CD4-positive, alpha-beta T cell (primary cell): Measurements from ENCODE around the gene TMX2. TPM values are rescaled to one million over a fixed set of nuclear protein-coding genes. Genes with fewer than 3 reads are reported as not detected.
A peak's percentile ranks its signal among the peaks of the same experiment; 100 is the strongest.
"Not testable (repeated sequence)": the region's sequence is repeated elsewhere in the genome, so short reads cannot be mapped to it uniquely, and the experiment has no call there.

Experiments
- ATAC-seq: fragments of 200-7000 bp; cut with Tn5 transposase; one replicate; pipeline ENCODE4 v1.10.0; 2022; ENCODE audit warnings: mild to moderate bottlenecking; ENCODE audit not compliant: poor library complexity
- CTCF ChIA-PET: fragments of 350-600 bp; sonication (Branson Sonifier 250); formaldehyde crosslinking; loops from one replicate; lab custom pipeline; 2021; ENCODE audit warnings: antibody characterized with exemption, inconsistent platforms; lab: Charles Lee
- POLR2A ChIA-PET: fragments of 350-600 bp; sonication (Branson Sonifier 250); formaldehyde crosslinking; loops from one replicate; lab custom pipeline; 2021; ENCODE audit warnings: antibody characterized with exemption, inconsistent platforms; lab: Charles Lee
- DNase-seq, 14 experiments: peaks; one replicate each; pipeline ENCODE4 v3.0.0-alpha.2; 2013 to 2020; ENCODE audit warnings: mixed read lengths in 2 of 14
- H3K27ac ChIP-seq, 2 donors: one replicate each; pipeline versions ENCODE4 v1.5.1 to v1.7.0; 2013; ENCODE audit warnings: low read length in 2 of 2, low read depth in 1 of 2, mild to moderate bottlenecking in 1 of 2
- H3K27me3 ChIP-seq, 2 experiments: 1 replicate in 1 of 2; 2 replicates in 1 of 2; pipeline versions ENCODE4 v1.6.1 to v1.7.0; 2013; ENCODE audit warnings: low read length in 2 of 2, control low read depth in 1 of 2, mild to moderate bottlenecking in 1 of 2, moderate library complexity in 1 of 2; ENCODE audit not compliant: insufficient read depth in 2 of 2, control insufficient read depth in 1 of 2
- H3K36me3 ChIP-seq: one replicate; pipeline ENCODE4 v1.6.1; 2013; ENCODE audit warnings: low read length, control low read depth; ENCODE audit not compliant: insufficient read depth
- H3K4me1 ChIP-seq: one replicate; pipeline ENCODE4 v1.6.1; 2013; ENCODE audit warnings: low read length, control low read depth; ENCODE audit not compliant: insufficient read depth
- H3K4me3 ChIP-seq: one replicate; pipeline ENCODE4 v1.5.1; 2013; ENCODE audit warnings: mild to moderate bottlenecking, low read length, moderate library complexity
- H3K9me3 ChIP-seq, 2 experiments: 1 replicate in 1 of 2; 2 replicates in 1 of 2; pipeline versions ENCODE4 v1.6.1 to v1.7.0; 2013; ENCODE audit warnings: low read length in 2 of 2, mild to moderate bottlenecking in 2 of 2, control low read depth in 1 of 2, moderate library complexity in 1 of 2; ENCODE audit not compliant: control insufficient read depth in 1 of 2, insufficient read depth in 1 of 2
- H3K27ac Mint-ChIP-seq: one replicate; pipeline ENCODE4 v1.8.0; 2020; ENCODE audit warnings: mixed read lengths
- H3K27me3 Mint-ChIP-seq: one replicate; pipeline ENCODE4 v1.8.0; 2021; ENCODE audit warnings: mixed read lengths
- H3K36me3 Mint-ChIP-seq: one replicate; pipeline ENCODE4 v1.8.0; 2021; ENCODE audit warnings: low read depth, mixed read lengths
- H3K4me1 Mint-ChIP-seq: one replicate; pipeline ENCODE4 v1.8.0; 2021; ENCODE audit warnings: low read depth, mixed read lengths
- H3K4me3 Mint-ChIP-seq: one replicate; pipeline ENCODE4 v1.8.0; 2020; ENCODE audit warnings: mild to moderate bottlenecking, mixed read lengths
- H3K9me3 Mint-ChIP-seq: one replicate; pipeline ENCODE4 v1.8.0; 2020; ENCODE audit warnings: mixed read lengths
- intact Hi-C, 2 experiments: fragments of 100-400 bp; cut with DNase I in 1 of 2; cut with micrococcal nuclease in 1 of 2; formaldehyde crosslinking; loops; one replicate each; pipeline versions ENCODE4 v1.15.1 to v1.9.0; 2023 to 2025; cut with DNase I, micrococcal nuclease
- total RNA-seq, 174 experiments: library from RNA in 2 of 174; stranded (reverse) in 2 of 174; gene quantifications; one replicate each; pipeline ENCODE4 v1.2.3 and lab custom pipeline; 2021 to 2026
- TF ChIP-seq, protein P1 (sequence below): fragments of 200-600 bp; IDR thresholded peaks from one replicate; pipeline ENCODE4 v1.8.0; 2022; ENCODE audit warnings: antibody characterized with exemption, mild to moderate bottlenecking

The TMX2 gene
- total RNA-seq, 2 experiments from 2014 or later = 30.0 to 30.5 TPM

DNA sequence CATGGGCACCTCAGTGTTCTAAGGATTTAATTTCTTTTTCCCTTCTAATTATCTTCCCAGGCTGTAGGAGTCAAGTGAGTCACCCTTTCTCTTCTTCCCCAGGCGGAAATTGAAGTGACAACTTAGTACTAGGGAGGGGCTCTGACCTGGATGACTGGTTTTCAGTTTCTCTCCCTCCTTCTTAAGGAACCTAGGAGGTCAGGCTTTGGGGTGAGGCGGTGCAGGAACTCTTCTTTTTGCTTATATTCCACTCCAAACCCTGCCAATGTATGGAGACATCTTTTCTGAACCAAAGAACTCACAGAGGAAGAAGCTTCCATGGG lies 31.9 kb upstream of the TMX2 start:
- Mint-ChIP-seq H3K27ac (peak overlapping the region; percentile 70), H3K36me3 (peaks cover 76% of the 10 kb centered on the region), H3K9me3 (no peaks in the 10 kb centered on the region), H3K27me3 (no peaks in the 10 kb centered on the region), H3K4me1 (peaks cover 53% of the 10 kb centered on the region), H3K4me3 (no peak overlapping the region)
- Histone ChIP-seq H3K4me1 (peaks cover 30% of the 10 kb centered on the region), H3K9me3 (no peaks in the 10 kb centered on the region), H3K36me3 (peaks cover 78% of the 10 kb centered on the region), H3K27me3 (no peaks in the 10 kb centered on the region), H3K27ac (peak overlapping the region in 1 of 2 donors; percentile 18), H3K4me3 (no peak overlapping the region)
- TF ChIP-seq, protein P1, sequence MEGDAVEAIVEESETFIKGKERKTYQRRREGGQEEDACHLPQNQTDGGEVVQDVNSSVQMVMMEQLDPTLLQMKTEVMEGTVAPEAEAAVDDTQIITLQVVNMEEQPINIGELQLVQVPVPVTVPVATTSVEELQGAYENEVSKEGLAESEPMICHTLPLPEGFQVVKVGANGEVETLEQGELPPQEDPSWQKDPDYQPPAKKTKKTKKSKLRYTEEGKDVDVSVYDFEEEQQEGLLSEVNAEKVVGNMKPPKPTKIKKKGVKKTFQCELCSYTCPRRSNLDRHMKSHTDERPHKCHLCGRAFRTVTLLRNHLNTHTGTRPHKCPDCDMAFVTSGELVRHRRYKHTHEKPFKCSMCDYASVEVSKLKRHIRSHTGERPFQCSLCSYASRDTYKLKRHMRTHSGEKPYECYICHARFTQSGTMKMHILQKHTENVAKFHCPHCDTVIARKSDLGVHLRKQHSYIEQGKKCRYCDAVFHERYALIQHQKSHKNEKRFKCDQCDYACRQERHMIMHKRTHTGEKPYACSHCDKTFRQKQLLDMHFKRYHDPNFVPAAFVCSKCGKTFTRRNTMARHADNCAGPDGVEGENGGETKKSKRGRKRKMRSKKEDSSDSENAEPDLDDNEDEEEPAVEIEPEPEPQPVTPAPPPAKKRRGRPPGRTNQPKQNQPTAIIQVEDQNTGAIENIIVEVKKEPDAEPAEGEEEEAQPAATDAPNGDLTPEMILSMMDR = no peak
- POLR2A ChIA-PET = no interaction called here
- no peak for ATAC-seq
- intact Hi-C loops = no loop called here
- no peak for DNase-seq
- CTCF ChIA-PET = interaction anchor here (1.9 kb wide), 1 partner anchor 120 kb away, joined by 5 read pairs; no protein-coding TSS in a partner anchor

DNA sequence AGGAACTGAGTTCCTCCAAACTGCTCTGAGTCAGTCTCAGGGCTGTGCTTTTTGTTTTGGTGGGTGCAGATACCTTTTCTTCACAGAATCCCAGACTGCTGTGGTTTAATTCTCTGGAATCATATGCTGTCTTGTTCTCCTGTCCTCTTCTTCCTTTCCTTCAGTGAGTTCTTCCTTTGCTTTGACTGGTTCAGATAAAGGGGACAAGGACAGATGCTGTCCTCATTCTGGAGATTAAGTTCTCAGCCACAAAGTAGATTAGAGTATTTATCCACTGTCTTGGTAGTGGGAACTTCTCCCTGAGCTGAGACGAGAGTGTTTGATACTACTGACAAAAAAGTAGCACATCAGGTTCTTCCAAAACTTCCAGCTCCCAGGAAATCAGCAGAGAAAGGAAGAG lies 31.2 kb upstream of the TMX2 start:
- CTCF ChIA-PET = interaction anchor here (1.9 kb wide), 1 partner anchor 120 kb away, joined by 5 read pairs; no protein-coding TSS in a partner anchor
- no peak for ATAC-seq
- no peaks in the 10 kb centered on the region for H3K27me3 Mint-ChIP-seq
- Histone ChIP-seq H3K4me1 (peaks cover 25% of the 10 kb centered on the region), H3K27me3 (no peaks in the 10 kb centered on the region), H3K4me3 (no peak overlapping the region), H3K36me3 (peaks cover 78% of the 10 kb centered on the region), H3K27ac (peak overlapping the region in 1 of 2 donors; percentile 18), H3K9me3 (no peaks in the 10 kb centered on the region)
- peaks cover 75% of the 10 kb centered on the region for H3K36me3 Mint-ChIP-seq
- intact Hi-C loops = no loop called here
- TF ChIP-seq, protein P1 = no peak
- H3K9me3 Mint-ChIP-seq = no peaks in the 10 kb centered on the region
- H3K27ac Mint-ChIP-seq = peak overlapping the region; percentile 70
- H3K4me1 Mint-ChIP-seq = peaks cover 47% of the 10 kb centered on the region
- POLR2A ChIA-PET = no interaction called here
- no peak for DNase-seq
- H3K4me3 Mint-ChIP-seq = no peak overlapping the region

DNA sequence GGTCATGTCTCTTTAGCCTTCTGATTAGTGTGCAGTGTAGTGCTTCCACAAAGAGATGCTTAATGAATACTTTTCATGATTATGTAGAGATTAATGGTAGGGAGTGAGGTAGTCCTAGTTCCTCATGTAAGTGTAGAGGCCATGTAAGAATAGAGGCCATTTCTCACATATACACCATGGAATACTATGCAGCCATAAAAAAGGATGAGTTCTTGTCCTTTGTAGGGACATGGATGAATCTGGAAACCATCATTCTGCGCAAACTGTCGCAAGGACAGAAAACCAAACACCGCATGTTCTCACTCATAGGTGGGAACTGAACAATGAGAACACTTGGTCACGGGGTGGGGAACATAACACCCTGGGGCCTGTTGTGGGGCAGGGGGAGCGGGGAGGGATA lies 21.9 kb upstream of the TMX2 start:
- peaks cover 91% of the 10 kb centered on the region for H3K36me3 ChIP-seq
- H3K4me3 Mint-ChIP-seq, POLR2A ChIA-PET, H3K9me3 ChIP-seq, H3K27me3 Mint-ChIP-seq, DNase-seq, H3K4me1 ChIP-seq, H3K9me3 Mint-ChIP-seq, intact Hi-C loops, H3K27ac ChIP-seq, CTCF ChIA-PET, H3K4me3 ChIP-seq, H3K4me1 Mint-ChIP-seq, H3K27me3 ChIP-seq, ATAC-seq, H3K27ac Mint-ChIP-seq: not testable (repeated sequence)
- H3K36me3 Mint-ChIP-seq = peaks cover 92% of the 10 kb centered on the region

DNA sequence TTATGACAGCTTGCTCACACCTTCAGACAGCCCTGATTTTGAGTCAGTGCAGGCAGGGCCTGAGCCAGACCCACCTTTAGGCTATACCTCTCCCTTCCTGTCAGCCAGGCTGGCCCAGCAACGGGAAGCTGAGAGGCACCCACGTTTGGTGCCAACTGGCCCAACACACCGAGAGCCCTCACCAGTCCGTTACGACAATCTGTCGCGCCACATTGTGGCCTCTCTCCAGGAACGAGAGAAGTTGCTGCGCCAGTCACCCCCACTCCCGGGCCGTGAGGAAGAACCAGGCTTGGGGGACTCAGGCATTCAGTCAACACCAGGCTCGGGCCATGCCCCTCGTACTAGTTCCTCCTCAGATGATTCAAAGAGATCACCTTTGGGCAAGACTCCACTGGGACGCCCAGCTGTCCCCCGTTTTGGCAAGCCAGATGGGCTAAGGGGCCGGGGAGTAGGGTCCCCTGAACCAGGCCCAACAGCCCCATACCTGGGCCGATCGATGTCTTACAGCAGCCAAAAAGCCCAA lies 13.5 kb upstream of the TMX2 start:
- Histone ChIP-seq H3K9me3 (no peaks in the 10 kb centered on the region), H3K27me3 (no peaks in the 10 kb centered on the region), H3K36me3 (peaks cover 69% of the 10 kb centered on the region), H3K4me1 (no peaks in the 10 kb centered on the region), H3K27ac (no peak overlapping the region), H3K4me3 (no peak overlapping the region)
- POLR2A ChIA-PET = interaction anchor here (0.6 kb wide), 1 partner anchor 30 kb away, joined by 3 read pairs; no protein-coding TSS in a partner anchor
- TF ChIP-seq, protein P1 = no peak
- Mint-ChIP-seq H3K27ac (no peak overlapping the region), H3K4me3 (no peak overlapping the region), H3K36me3 (peaks cover 81% of the 10 kb centered on the region), H3K27me3 (no peaks in the 10 kb centered on the region), H3K9me3 (no peaks in the 10 kb centered on the region), H3K4me1 (no peaks in the 10 kb centered on the region)
- intact Hi-C loops = no loop called here
- CTCF ChIA-PET = no interaction called here
- DNase-seq (no peak), ATAC-seq (no peak)
